ENCODE measurements around the gene FYN. TPM values are rescaled to one million over a fixed set of nuclear protein-coding genes. Genes with fewer than 3 reads are reported as not detected.

FYN gene
- total and polyA plus RNA-seq, 4 donors = 11.2 to 28.3 (median 19.7) TPM

DNA sequence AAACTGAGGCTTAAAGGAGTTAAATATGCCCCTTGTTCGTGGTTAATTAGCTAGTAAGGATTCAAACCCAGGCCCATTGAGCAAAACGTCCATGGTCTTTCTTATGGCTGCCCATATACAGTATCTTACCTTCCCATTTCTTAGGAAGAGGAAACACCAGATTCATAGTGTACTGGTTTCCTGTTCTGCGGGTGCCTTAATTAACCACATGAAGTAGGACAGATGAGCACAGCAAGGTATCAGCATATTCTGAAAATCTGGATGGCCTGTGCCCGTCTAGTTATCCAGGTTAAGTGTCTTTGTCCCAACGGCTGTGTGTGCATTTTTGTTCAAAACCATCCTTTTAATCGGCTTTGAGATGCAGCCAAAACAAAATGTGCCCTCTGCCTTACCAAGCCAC lies 174.1 kb downstream of the FYN start:
- TF ChIP-seq FOXA2 (IDR thresholded peaks at IDR 0.05) = no peak
- no peak for TF ChIP-seq RAD21 (IDR thresholded peaks at IDR 0.05)
- no peak for TF ChIP-seq HNF4G (IDR thresholded peaks at IDR 0.05)
- TF ChIP-seq, protein P1, sequence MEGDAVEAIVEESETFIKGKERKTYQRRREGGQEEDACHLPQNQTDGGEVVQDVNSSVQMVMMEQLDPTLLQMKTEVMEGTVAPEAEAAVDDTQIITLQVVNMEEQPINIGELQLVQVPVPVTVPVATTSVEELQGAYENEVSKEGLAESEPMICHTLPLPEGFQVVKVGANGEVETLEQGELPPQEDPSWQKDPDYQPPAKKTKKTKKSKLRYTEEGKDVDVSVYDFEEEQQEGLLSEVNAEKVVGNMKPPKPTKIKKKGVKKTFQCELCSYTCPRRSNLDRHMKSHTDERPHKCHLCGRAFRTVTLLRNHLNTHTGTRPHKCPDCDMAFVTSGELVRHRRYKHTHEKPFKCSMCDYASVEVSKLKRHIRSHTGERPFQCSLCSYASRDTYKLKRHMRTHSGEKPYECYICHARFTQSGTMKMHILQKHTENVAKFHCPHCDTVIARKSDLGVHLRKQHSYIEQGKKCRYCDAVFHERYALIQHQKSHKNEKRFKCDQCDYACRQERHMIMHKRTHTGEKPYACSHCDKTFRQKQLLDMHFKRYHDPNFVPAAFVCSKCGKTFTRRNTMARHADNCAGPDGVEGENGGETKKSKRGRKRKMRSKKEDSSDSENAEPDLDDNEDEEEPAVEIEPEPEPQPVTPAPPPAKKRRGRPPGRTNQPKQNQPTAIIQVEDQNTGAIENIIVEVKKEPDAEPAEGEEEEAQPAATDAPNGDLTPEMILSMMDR (IDR thresholded peaks at IDR 0.05; ENCODE audit: low read depth, low read length, missing input control) = no peak
- TF ChIP-seq RXRA (IDR thresholded peaks at IDR 0.05) = no peak
- no peak for TF ChIP-seq GABPA (IDR thresholded peaks at IDR 0.05 in 1 of 2, conservative IDR thresholded peaks at IDR 0.05 in 1 of 2)
- TF ChIP-seq TAF1 (conservative IDR thresholded peaks at IDR 0.05) = no peak
- TF ChIP-seq SP1 (IDR thresholded peaks at IDR 0.05) = no peak
- no peak for TF ChIP-seq NR2F2 (IDR thresholded peaks at IDR 0.05)
- no peak for TF ChIP-seq REST (IDR thresholded peaks at IDR 0.05)
- no peak for TF ChIP-seq HNF4A (conservative IDR thresholded peaks at IDR 0.05)
- TF ChIP-seq, protein P2, sequence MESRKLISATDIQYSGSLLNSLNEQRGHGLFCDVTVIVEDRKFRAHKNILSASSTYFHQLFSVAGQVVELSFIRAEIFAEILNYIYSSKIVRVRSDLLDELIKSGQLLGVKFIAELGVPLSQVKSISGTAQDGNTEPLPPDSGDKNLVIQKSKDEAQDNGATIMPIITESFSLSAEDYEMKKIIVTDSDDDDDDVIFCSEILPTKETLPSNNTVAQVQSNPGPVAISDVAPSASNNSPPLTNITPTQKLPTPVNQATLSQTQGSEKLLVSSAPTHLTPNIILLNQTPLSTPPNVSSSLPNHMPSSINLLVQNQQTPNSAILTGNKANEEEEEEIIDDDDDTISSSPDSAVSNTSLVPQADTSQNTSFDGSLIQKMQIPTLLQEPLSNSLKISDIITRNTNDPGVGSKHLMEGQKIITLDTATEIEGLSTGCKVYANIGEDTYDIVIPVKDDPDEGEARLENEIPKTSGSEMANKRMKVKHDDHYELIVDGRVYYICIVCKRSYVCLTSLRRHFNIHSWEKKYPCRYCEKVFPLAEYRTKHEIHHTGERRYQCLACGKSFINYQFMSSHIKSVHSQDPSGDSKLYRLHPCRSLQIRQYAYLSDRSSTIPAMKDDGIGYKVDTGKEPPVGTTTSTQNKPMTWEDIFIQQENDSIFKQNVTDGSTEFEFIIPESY (IDR thresholded peaks at IDR 0.05) = no peak
- TF ChIP-seq MAX (IDR thresholded peaks at IDR 0.05) = no peak
- TF ChIP-seq, protein P3, sequence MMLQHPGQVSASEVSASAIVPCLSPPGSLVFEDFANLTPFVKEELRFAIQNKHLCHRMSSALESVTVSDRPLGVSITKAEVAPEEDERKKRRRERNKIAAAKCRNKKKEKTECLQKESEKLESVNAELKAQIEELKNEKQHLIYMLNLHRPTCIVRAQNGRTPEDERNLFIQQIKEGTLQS (IDR thresholded peaks at IDR 0.05) = no peak
- no peak for TF ChIP-seq YY1 (IDR thresholded peaks at IDR 0.05)
- TF ChIP-seq JUND (IDR thresholded peaks at IDR 0.05) = no peak
- no peak for TF ChIP-seq EGR1 (IDR thresholded peaks at IDR 0.05; ENCODE audit: low read depth in 2 of 2)
- no peak for TF ChIP-seq FOXA1 (IDR thresholded peaks at IDR 0.05)
- Histone ChIP-seq H3K9ac (ENCODE audit: low read depth in 1 of 2, low read length in 2 of 2) (no peak overlapping the region), H3K4me3 (ENCODE audit: low read depth in 1 of 3, low read length in 3 of 3) (no peak overlapping the region), H3K27ac (ENCODE audit: low read depth in 1 of 2, low read length in 2 of 2) (no peak overlapping the region), H3K36me3 (ENCODE audit: control insufficient read depth in 4 of 4, insufficient read depth in 3 of 4, low read depth in 1 of 4, low read length in 3 of 4) (no peaks in the 10 kb centered on the region), H3K27me3 (ENCODE audit: control insufficient read depth in 4 of 4, insufficient read depth in 4 of 4, low read length in 3 of 4) (no peaks in the 10 kb centered on the region), H3K4me1 (ENCODE audit: control insufficient read depth in 4 of 4, insufficient read depth in 4 of 4, low read length in 3 of 4) (no peaks in the 10 kb centered on the region), H3K9me3 (ENCODE audit: control insufficient read depth in 4 of 4, low read length in 3 of 4) (no peaks in the 10 kb centered on the region)
- 92% methylated on average over 6 of the region's 6 CpGs for WGBS
- no peak for DNase-seq (ENCODE audit: low spot score)
